Ishikawa (cell line): Measurements from ENCODE around the gene GNB5.

ENCODE experiments used
- CEBPB ChIP-seq: IDR thresholded peaks from 2 replicates; pipeline ENCODE4 v1.6.1; 2012
- CREB1 ChIP-seq: IDR thresholded peaks from 2 replicates; pipeline ENCODE4 v1.6.1; 2012; ENCODE audit warnings: low read depth
- EGR1 ChIP-seq: IDR thresholded peaks from 2 replicates; pipeline ENCODE4 v1.6.1; 2012
- EP300 ChIP-seq: IDR thresholded peaks from 2 replicates; pipeline ENCODE4 v1.6.1; 2012; ENCODE audit warnings: borderline replicate concordance
- FOXM1 ChIP-seq: IDR thresholded peaks from 2 replicates; pipeline ENCODE4 v1.6.1; 2012; ENCODE audit warnings: low read depth, borderline replicate concordance
- MAX ChIP-seq: IDR thresholded peaks from 2 replicates; pipeline ENCODE4 v1.6.1; 2012
- NFIC ChIP-seq: IDR thresholded peaks from 2 replicates; pipeline ENCODE4 v1.6.1; 2012
- RAD21 ChIP-seq: IDR thresholded peaks from 2 replicates; pipeline ENCODE4 v1.6.1; 2012; ENCODE audit warnings: low read depth
- REST ChIP-seq: IDR thresholded peaks from 2 replicates; pipeline ENCODE4 v1.6.1; 2012; ENCODE audit warnings: low read depth, mild to moderate bottlenecking
- TAF1 ChIP-seq: IDR thresholded peaks from 2 replicates; pipeline ENCODE4 v1.6.1; 2012; ENCODE audit warnings: low read depth, mild to moderate bottlenecking
- TCF12 ChIP-seq: IDR thresholded peaks from 2 replicates; pipeline ENCODE4 v1.6.1; 2012; ENCODE audit warnings: low read depth
- TEAD4 ChIP-seq: IDR thresholded peaks from 2 replicates; pipeline ENCODE4 v1.6.1; 2012
- USF1 ChIP-seq: IDR thresholded peaks from 2 replicates; pipeline ENCODE4 v1.6.1; 2012
- ZBTB7A ChIP-seq: IDR thresholded peaks from 2 replicates; pipeline ENCODE4 v1.6.1; 2012; ENCODE audit warnings: low read depth

GRCh38 chr15:52199271-52199670 lies 8.1 kb upstream of the GNB5 start:
- TF ChIP-seq RAD21 (no peak), CREB1 (no peak), TEAD4 (no peak), CEBPB (no peak), EGR1 (no peak), TAF1 (no peak), TCF12 (no peak), MAX (no peak), NFIC (no peak), REST (no peak), FOXM1 (no peak), EP300 (no peak), USF1 (no peak), ZBTB7A (no peak)
